Measurements from ENCODE around the gene DNAJC27.

- no peak for TF ChIP-seq POLR2A (IDR thresholded peaks at IDR 0.05; ENCODE audit: low read depth, low read length)
- no peak for TF ChIP-seq POLR2AphosphoS5 (IDR thresholded peaks at IDR 0.05; ENCODE audit: low read depth, low read length)
These were observed 57.8 kb downstream of the DNAJC27 start for GRCh38 chr2:24913911-24914310.
